HCT116 (cell line): ENCODE measurements around the gene FPR2. TPM values are rescaled to one million over a fixed set of nuclear protein-coding genes. Genes with fewer than 3 reads are reported as not detected.

Experiments
- ATAC-seq: fragments of 200-7000 bp; cut with Tn5 transposase; 2 replicates; pipeline ENCODE4 v1.9.1; 2020; ENCODE audit warnings: mild to moderate bottlenecking, moderate library complexity
- BruUV-seq: library from RNA; stranded (reverse); fragments of 400-500 nt; replicated peaks from 2 replicates; lab custom pipeline; 2021; lab: Mats Ljungman, UMichigan
- CTCF ChIA-PET: fragments of 300-600 bp; sonication (Branson Sonifier 250); formaldehyde crosslinking; loops from one replicate; lab custom pipeline; 2021; ENCODE audit warnings: antibody characterized with exemption; lab: Charles Lee
- POLR2A ChIA-PET: fragments of 300-600, 350-600 bp; sonication (Branson Sonifier 250); formaldehyde crosslinking; loops from one replicate; lab custom pipeline; 2021; ENCODE audit warnings: antibody characterized with exemption; lab: Charles Lee
- RAD21 ChIA-PET, 2 experiments: fragments of 300-600 bp; sonication (Branson Sonifier 250); formaldehyde crosslinking; loops; one replicate each; lab custom pipeline; 2023; ENCODE audit warnings: low total read pairs in 2 of 2; ENCODE audit not compliant: uncharacterized antibody in 2 of 2, unreplicated experiment in 2 of 2, low non-redundant PET in 1 of 2; lab: Charles Lee
- DNase-seq: peaks from one replicate; pipeline ENCODE4 v3.0.0-alpha.2; 2010; ENCODE audit warnings: low read depth, low spot score
- H2AFZ ChIP-seq: fragments of 200-600 bp; shearing (Covaris generic), sonication (generic); 2 replicates; pipeline ENCODE4 v1.6.1; 2017; ENCODE audit warnings: low read depth, mixed run types, mixed read lengths, antibody characterized with exemption, low read length; ENCODE audit not compliant: poor library complexity, severe bottlenecking
- H3K27ac ChIP-seq: 2 replicates; pipeline ENCODE4 v1.5.1; 2012; ENCODE audit warnings: low read depth, low read length
- H3K27me3 ChIP-seq: fragments of 200-600 bp; sonication (generic); 2 replicates; pipeline ENCODE4 v1.6.1; 2016; ENCODE audit warnings: mixed run types, low read length, mixed read lengths; ENCODE audit not compliant: insufficient read depth
- H3K36me3 ChIP-seq, 2 experiments: fragments of 200-500 bp in 1 of 2; fragments of 200-600 bp in 1 of 2; sonication (Bioruptor generic) in 1 of 2; sonication (generic) in 1 of 2; 2 replicates each; pipeline versions ENCODE4 v1.5.1 to v1.6.1; 2014 to 2016; ENCODE audit warnings: low read length in 2 of 2, inconsistent platforms in 1 of 2, mixed read lengths in 1 of 2, mixed run types in 1 of 2; ENCODE audit not compliant: insufficient read depth in 2 of 2, control insufficient read depth in 1 of 2
- H3K4me1 ChIP-seq, 2 experiments: fragments of 200-600 bp in 1 of 2; sonication (generic) in 1 of 2; 2 replicates each; pipeline versions ENCODE4 v1.5.1 to v1.6.1; 2012 to 2017; ENCODE audit warnings: low read length in 2 of 2, inconsistent platforms in 1 of 2, mild to moderate bottlenecking in 1 of 2, mixed read lengths in 1 of 2, mixed run types in 1 of 2, moderate library complexity in 1 of 2; ENCODE audit not compliant: insufficient read depth in 2 of 2, control insufficient read depth in 1 of 2
- H3K4me2 ChIP-seq: fragments of 200-600 bp; sonication (generic); 2 replicates; pipeline ENCODE4 v1.6.1; 2017; ENCODE audit warnings: mixed run types, low read length, mixed read lengths
- H3K4me3 ChIP-seq, 2 experiments: fragments of 200-600 bp in 1 of 2; sonication (generic) in 1 of 2; replicated peaks in 1 of 2; 2 replicates each; pipeline ENCODE4 v1.5.1; 2011 to 2016; ENCODE audit warnings: low read length in 2 of 2, control low read depth in 1 of 2, low read depth in 1 of 2, mild to moderate bottlenecking in 1 of 2, mixed read lengths in 1 of 2, mixed run types in 1 of 2
- H3K79me2 ChIP-seq: fragments of 200-600 bp; sonication (generic); 2 replicates; pipeline ENCODE4 v1.6.1; 2017; ENCODE audit warnings: mild to moderate bottlenecking, mixed run types, low read length, moderate library complexity, mixed read lengths; ENCODE audit not compliant: insufficient read depth
- H3K9ac ChIP-seq: fragments of 200-600 bp; sonication (generic); 2 replicates; pipeline ENCODE4 v1.6.1; 2016; ENCODE audit warnings: low read length, mixed read lengths
- H3K9me2 ChIP-seq: fragments of 200-600 bp; sonication (generic), shearing (Covaris generic); 2 replicates; pipeline ENCODE4 v1.6.1; 2017; ENCODE audit warnings: mixed run types, mild to moderate bottlenecking, moderate library complexity; ENCODE audit not compliant: insufficient read depth
- H3K9me3 ChIP-seq, 2 experiments: fragments of 200-500 bp in 1 of 2; fragments of 200-600 bp in 1 of 2; sonication (Bioruptor generic) in 1 of 2; sonication (generic) in 1 of 2; 2 replicates each; pipeline ENCODE4 v1.6.1; 2014 to 2017; ENCODE audit warnings: low read length in 2 of 2, mixed read lengths in 2 of 2, inconsistent platforms in 1 of 2, low read depth in 1 of 2, mild to moderate bottlenecking in 1 of 2, mixed run types in 1 of 2, moderate library complexity in 1 of 2; ENCODE audit not compliant: control insufficient read depth in 1 of 2, insufficient read depth in 1 of 2
- H4K20me1 ChIP-seq: fragments of 200-600 bp; sonication (generic), shearing (Covaris generic); 2 replicates; pipeline ENCODE4 v1.6.1; 2017; ENCODE audit warnings: mixed run types, mild to moderate bottlenecking, moderate library complexity; ENCODE audit not compliant: insufficient read depth
- ATF3 ChIP-seq: IDR thresholded peaks from 2 replicates; pipeline ENCODE4 v1.6.1; 2012
- CBX3 ChIP-seq: IDR thresholded peaks from 2 replicates; pipeline ENCODE4 v1.6.1; 2012; ENCODE audit warnings: low read depth
- ELF1 ChIP-seq: IDR thresholded peaks from 2 replicates; pipeline ENCODE4 v1.6.1; 2012; ENCODE audit warnings: low read depth, borderline replicate concordance
- TCF7L2 ChIP-seq: IDR thresholded peaks from 2 replicates; pipeline ENCODE4 v1.7.0; 2011; ENCODE audit warnings: borderline replicate concordance, inconsistent platforms; ENCODE audit not compliant: insufficient read depth, insufficient read length; ENCODE audit errors: extremely low read depth
- YY1 ChIP-seq: IDR thresholded peaks from 2 replicates; pipeline ENCODE4 v1.6.1; 2011; ENCODE audit warnings: low read length, low read depth, moderate library complexity, mild to moderate bottlenecking; ENCODE audit not compliant: insufficient replicate concordance; ENCODE audit errors: extremely low read depth
- ZBTB33 ChIP-seq: IDR thresholded peaks from 2 replicates; pipeline ENCODE4 v1.6.1; 2011; ENCODE audit warnings: mild to moderate bottlenecking, low read length, moderate library complexity; ENCODE audit not compliant: insufficient replicate concordance; ENCODE audit errors: extremely low read depth
- intact Hi-C: fragments of 100-400 bp; cut with micrococcal nuclease; formaldehyde crosslinking; loops from 2 replicates; pipeline ENCODE4 v1.10.0; 2022
- total RNA-seq: library from RNA; stranded (reverse); gene quantifications from one replicate; pipeline ENCODE4 v1.2.1, GENCODE V29; 2021; ENCODE audit not compliant: unreplicated experiment

The FPR2 gene
- total RNA-seq, 1 experiment from 2014 or later = not detected

- no TSS peak for BruUV-seq
- H3K27ac ChIP-seq = no peak overlapping the region
- CTCF ChIA-PET = no interaction called here
Measured at GRCh38 chr19:51755571-51755970, 5.4 kb upstream of the FPR2 start.

More at GRCh38 chr19:51755571-51755970, 5.4 kb upstream of the FPR2 start:
- Histone ChIP-seq H2AFZ (no peak overlapping the region), H3K4me1 (peaks cover 7 to 8% of the 10 kb centered on the region in 2 experiments; a peak in 3 of 4 replicates), H3K9me3 (no peaks in the 10 kb centered on the region), H3K9ac (no peak overlapping the region), H3K4me2 (no peak overlapping the region), H3K4me3 (no peak overlapping the region), H3K9me2 (no peaks in the 10 kb centered on the region), H3K27me3 (no peaks in the 10 kb centered on the region), H4K20me1 (no peaks in the 10 kb centered on the region), H3K79me2 (no peaks in the 10 kb centered on the region), H3K36me3 (no peaks in the 10 kb centered on the region)
- RAD21 ChIA-PET = no interaction called here
- TF ChIP-seq YY1 (no peak), TCF7L2 (no peak), ELF1 (no peak), ZBTB33 (no peak), ATF3 (no peak), CBX3 (no peak)
- DNase-seq = no peak
- POLR2A ChIA-PET = no interaction called here
- intact Hi-C loops = no loop called here
- no peak for ATAC-seq
